ENCODE results near the gene LRRC41.
"Not testable (repeated sequence)": the region's sequence is repeated elsewhere in the genome, so short reads cannot be mapped to it uniquely, and the experiment has no call there.

GRCh38 chr1:46325285-46326076 lies 22.1 kb upstream of the LRRC41 start:
- not testable (repeated sequence) for TF ChIP-seq CTCF (IDR thresholded peaks at IDR 0.05); ZFX (IDR thresholded peaks at IDR 0.05; ENCODE audit: borderline replicate concordance)
